Mucosa of descending colon (tissue), 3 donors: ENCODE data around the gene HEBP1. TPM values are rescaled to one million over a fixed set of nuclear protein-coding genes. Genes with fewer than 3 reads are reported as not detected.

ENCODE experiments used
- ATAC-seq: fragments of 200-7000 bp; cut with Tn5 transposase; one replicate; pipeline ENCODE4 v1.9.1; 2020; ENCODE audit warnings: mild to moderate bottlenecking, moderate library complexity
- DNase-seq, 3 donors: peaks; one replicate each; pipeline ENCODE4 v3.0.0-alpha.2; 2020
- H3K36me3 ChIP-seq: fragments of 200-600 bp; one replicate; pipeline ENCODE4 v1.8.0; 2021; ENCODE audit warnings: low read depth, mild to moderate bottlenecking
- H3K4me1 ChIP-seq: fragments of 200-600 bp; one replicate; pipeline ENCODE4 v1.8.0; 2021; ENCODE audit warnings: low read depth, mild to moderate bottlenecking
- H3K4me3 ChIP-seq: fragments of 200-600 bp; one replicate; pipeline ENCODE4 v1.8.0; 2021; ENCODE audit warnings: mild to moderate bottlenecking
- H3K9me3 ChIP-seq: fragments of 200-600 bp; one replicate; pipeline ENCODE4 v1.8.0; 2021; ENCODE audit warnings: mild to moderate bottlenecking
- CTCF ChIP-seq: fragments of 200-600 bp; IDR thresholded peaks from one replicate; pipeline ENCODE4 v1.8.0; 2022; ENCODE audit warnings: antibody characterized with exemption, mild to moderate bottlenecking
- intact Hi-C, 2 donors: fragments of 100-400 bp; cut with DNase I in 1 of 2; cut with micrococcal nuclease in 1 of 2; formaldehyde crosslinking; loops; one replicate each; pipeline versions ENCODE4 v1.11.0 to v1.11.1; 2022; cut with DNase I, micrococcal nuclease
- total RNA-seq, 3 donors: library from RNA; stranded (reverse); fragmentation: NEBNext Ultra II Directional in 2 of 3; extraction: Animal tissue kit (Norgen Biotek cat#: 25700) in 2 of 3; gene quantifications; one replicate each; pipeline versions ENCODE4 v1.2.1 to v1.2.4, GENCODE V29; 2021 to 2023
- donor health status: DM: no; HTN: no; CAD: no; lungs with moderate emphysema.
- donor health status: DM: no; HTN: no; CAD: no.
- donor health status: DM: no; HTN: yes; CAD: no.

The HEBP1 gene
- total RNA-seq, 3 donors from 2014 or later: 46.0 to 68.1 (median 62.1) TPM

DNA sequence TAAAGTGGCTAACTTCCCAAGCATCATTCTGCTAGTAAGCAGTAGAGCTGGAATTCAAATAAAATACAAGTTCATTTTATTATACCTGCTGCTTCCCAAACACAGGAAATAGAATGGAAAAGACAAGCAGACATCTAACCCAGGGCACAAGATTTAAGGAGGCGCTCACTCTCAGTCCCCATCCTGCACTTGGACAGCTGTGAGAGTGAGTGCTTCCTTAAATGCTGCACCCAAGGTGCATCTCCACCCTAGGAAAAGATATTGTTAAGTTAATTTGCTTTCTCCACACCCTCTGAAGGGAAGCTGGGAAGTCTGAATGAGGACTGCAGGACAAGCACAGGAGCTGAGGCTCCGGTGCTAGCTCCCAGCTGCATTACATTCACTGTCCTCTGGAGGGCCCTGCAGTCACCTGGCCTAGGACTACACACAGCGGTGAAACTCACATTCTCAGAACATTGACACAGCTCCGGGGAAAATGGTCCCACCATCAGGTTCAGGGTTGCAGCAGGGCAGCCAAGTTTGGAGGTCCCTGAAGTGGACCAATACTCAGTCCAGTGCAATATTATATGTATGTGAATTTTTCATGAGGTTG is 14.2 kb downstream of the HEBP1 start:
- H3K4me1 ChIP-seq: peaks cover 4% of the 10 kb centered on the region
- H3K9me3 ChIP-seq: no peaks in the 10 kb centered on the region
- no peaks in the 10 kb centered on the region for H3K36me3 ChIP-seq
- intact Hi-C loops: no loop called here
- peak in 2 of 3 donors; percentile 32 to 54 for DNase-seq
- TF ChIP-seq CTCF: peak; percentile 36
- peak; percentile 89 for ATAC-seq
- H3K4me3 ChIP-seq: no peak overlapping the region

DNA sequence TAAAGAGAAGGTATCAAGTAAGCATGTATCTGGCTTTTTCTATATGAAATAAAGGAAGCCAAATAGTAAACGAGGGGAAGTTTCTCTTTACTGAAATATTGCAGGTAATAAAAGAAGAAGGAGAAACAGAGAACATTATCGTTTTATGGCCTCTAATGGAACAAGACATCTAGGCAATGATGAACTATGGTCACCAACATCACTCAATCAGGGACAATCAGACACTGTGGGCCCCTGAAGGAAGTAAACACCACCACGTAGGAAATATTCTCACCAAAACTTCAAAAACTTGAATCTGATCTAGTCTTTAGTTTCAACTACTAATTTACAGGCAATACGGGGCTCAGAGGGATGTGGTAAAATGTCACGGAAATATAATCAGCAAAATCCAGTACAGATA is 15.9 kb downstream of the HEBP1 start:
- intact Hi-C loops: no loop called here
- Histone ChIP-seq H3K4me3 (no peak overlapping the region), H3K4me1 (peaks cover 4% of the 10 kb centered on the region), H3K36me3 (no peaks in the 10 kb centered on the region), H3K9me3 (no peaks in the 10 kb centered on the region)
- DNase-seq (no peak), ATAC-seq (peak; percentile 58)
- no peak for TF ChIP-seq CTCF

GRCh38 chr12:12983420-12984035 is 16.5 kb downstream of the HEBP1 start:
- no peaks in the 10 kb centered on the region for H3K9me3 ChIP-seq
- peak in 1 of 3 donors; percentile 66 for DNase-seq
- no peaks in the 10 kb centered on the region for H3K36me3 ChIP-seq
- TF ChIP-seq CTCF: peak; percentile 29
- H3K4me1 ChIP-seq: peaks cover 4% of the 10 kb centered on the region
- ATAC-seq: peak; percentile 72
- no peak overlapping the region for H3K4me3 ChIP-seq
- intact Hi-C loops: no loop called here

GRCh38 chr12:12982331-12982730 is 17.7 kb downstream of the HEBP1 start:
- ATAC-seq (no peak), DNase-seq (no peak)
- H3K9me3 ChIP-seq: no peaks in the 10 kb centered on the region
- H3K4me1 ChIP-seq: peaks cover 4% of the 10 kb centered on the region
- H3K36me3 ChIP-seq: no peaks in the 10 kb centered on the region
- intact Hi-C loops: no loop called here
- TF ChIP-seq CTCF: no peak
- no peak overlapping the region for H3K4me3 ChIP-seq

DNA sequence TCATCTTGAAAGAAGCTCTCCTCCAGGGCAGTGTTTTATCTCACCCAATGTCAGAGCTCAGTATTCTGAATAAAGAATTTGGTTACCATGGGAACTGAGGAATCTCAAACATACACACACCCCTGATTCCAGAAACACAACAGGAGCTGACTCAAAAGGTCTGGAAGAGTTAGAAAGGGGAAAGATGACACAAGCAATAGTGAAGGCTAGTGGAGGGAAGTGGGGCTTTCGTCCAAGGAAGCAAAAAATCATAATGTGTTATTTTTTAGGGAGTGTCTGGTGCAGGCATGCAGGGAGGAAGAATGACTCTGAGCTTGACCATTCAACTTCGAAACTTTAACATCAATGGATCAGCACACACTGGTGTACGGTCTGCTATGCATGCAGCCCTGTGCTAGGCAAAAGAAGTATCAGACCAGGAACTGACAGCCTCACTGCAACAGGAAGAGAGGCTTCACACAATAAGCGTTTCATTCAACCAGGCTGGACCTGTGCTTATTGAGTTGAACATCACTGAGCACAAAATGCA is 20.3 kb downstream of the HEBP1 start:
- H3K4me3 ChIP-seq: no peak overlapping the region
- DNase-seq (no peak), ATAC-seq (peak; percentile 26)
- no peaks in the 10 kb centered on the region for H3K9me3 ChIP-seq
- no peak for TF ChIP-seq CTCF
- intact Hi-C loops: no loop called here
- H3K4me1 ChIP-seq: peaks cover 4% of the 10 kb centered on the region
- no peaks in the 10 kb centered on the region for H3K36me3 ChIP-seq
